Measurements from ENCODE around the gene SMYD3. TPM values are rescaled to one million over a fixed set of nuclear protein-coding genes. Genes with fewer than 3 reads are reported as not detected.
"Not testable (repeated sequence)": the region's sequence is repeated elsewhere in the genome, so short reads cannot be mapped to it uniquely, and the experiment has no call there.

Gene SMYD3
- total RNA-seq, 1 donor from 2014 or later: 0.32 TPM

DNA sequence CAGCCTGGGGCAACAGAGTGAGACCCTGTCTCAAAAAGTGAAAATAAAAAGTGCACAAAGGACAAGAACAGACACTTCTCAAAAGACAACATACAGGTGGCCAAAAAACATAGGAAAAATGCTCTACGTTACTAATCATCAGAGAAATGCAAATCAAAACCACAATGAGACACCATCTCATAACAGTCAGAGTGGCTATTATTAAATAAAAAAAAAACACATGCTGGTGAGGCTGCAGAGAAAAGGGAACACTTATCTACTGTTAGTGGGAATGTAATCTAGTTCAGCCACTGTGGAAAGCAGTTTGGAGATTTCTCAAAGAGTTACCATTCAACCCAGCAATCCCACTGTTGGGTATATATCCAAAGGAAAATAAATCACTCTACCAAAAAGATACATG, 173.2 kb downstream of the SMYD3 start:
- no peaks in the 10 kb centered on the region for H3K36me3 ChIP-seq
- intact Hi-C loops (cut with DNase I): no loop called here
- H3K27me3 ChIP-seq: no peaks in the 10 kb centered on the region
- TF ChIP-seq, protein P1, sequence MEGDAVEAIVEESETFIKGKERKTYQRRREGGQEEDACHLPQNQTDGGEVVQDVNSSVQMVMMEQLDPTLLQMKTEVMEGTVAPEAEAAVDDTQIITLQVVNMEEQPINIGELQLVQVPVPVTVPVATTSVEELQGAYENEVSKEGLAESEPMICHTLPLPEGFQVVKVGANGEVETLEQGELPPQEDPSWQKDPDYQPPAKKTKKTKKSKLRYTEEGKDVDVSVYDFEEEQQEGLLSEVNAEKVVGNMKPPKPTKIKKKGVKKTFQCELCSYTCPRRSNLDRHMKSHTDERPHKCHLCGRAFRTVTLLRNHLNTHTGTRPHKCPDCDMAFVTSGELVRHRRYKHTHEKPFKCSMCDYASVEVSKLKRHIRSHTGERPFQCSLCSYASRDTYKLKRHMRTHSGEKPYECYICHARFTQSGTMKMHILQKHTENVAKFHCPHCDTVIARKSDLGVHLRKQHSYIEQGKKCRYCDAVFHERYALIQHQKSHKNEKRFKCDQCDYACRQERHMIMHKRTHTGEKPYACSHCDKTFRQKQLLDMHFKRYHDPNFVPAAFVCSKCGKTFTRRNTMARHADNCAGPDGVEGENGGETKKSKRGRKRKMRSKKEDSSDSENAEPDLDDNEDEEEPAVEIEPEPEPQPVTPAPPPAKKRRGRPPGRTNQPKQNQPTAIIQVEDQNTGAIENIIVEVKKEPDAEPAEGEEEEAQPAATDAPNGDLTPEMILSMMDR (IDR thresholded peaks at IDR 0.05): no peak
- H3K9me3 ChIP-seq: no peaks in the 10 kb centered on the region
- H3K4me3 ChIP-seq: no peak overlapping the region
- no peaks in the 10 kb centered on the region for H3K4me1 ChIP-seq
- DNase-seq (ENCODE audit: low spot score in 2 of 2): no peak
- no peak overlapping the region for H3K27ac ChIP-seq

DNA sequence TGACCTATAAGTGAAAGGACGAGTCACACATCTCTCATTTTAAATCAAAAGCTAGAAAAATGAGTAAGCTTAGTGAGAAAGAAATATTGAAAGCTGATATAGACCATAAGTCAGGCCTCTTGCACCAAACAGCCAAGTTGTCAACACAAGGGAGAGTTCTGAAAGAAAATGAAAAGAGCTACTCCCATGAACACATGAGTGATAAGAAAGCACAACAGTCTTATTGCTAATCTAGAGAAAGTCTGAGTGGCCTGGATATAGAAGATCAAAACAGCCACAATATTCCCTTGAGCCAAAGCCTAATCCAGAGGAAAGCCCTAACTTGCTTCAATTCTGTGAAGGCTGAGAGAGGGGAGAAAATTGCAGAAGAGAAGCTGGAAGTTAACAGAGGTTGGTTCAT, 175.0 kb downstream of the SMYD3 start:
- TF ChIP-seq, protein P1 (IDR thresholded peaks at IDR 0.05): no peak
- intact Hi-C loops (cut with DNase I): no loop called here
- no peaks in the 10 kb centered on the region for H3K9me3 ChIP-seq
- H3K4me1 ChIP-seq: no peaks in the 10 kb centered on the region
- H3K4me3 ChIP-seq: no peak overlapping the region
- no peaks in the 10 kb centered on the region for H3K27me3 ChIP-seq
- H3K36me3 ChIP-seq: no peaks in the 10 kb centered on the region
- no peak overlapping the region for H3K27ac ChIP-seq
- DNase-seq (ENCODE audit: low spot score in 2 of 2): no peak

DNA sequence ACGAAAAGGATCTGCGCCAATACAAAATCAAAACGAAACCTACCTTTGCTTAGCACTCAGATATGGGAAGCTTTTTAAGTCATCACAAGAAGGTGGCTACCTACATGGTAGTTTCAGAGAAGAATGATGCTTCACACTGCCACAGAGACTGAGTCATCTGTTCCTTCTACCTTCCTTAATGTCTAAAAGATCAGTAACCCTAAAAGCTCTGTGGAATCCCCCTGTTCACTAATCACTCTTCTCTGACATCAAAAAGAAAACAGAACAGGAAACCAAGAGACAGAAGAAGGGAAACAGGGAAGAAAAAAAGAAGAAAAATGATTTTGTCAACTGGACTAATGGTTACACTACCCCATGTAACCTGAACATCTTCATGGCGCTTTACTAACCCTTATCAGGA, 177.2 kb downstream of the SMYD3 start:
- Histone ChIP-seq H3K36me3 (no peaks in the 10 kb centered on the region), H3K4me3 (no peak overlapping the region), H3K27ac (no peak overlapping the region), H3K4me1 (no peaks in the 10 kb centered on the region), H3K9me3 (no peaks in the 10 kb centered on the region), H3K27me3 (no peaks in the 10 kb centered on the region)
- DNase-seq (ENCODE audit: low spot score in 2 of 2): no peak
- TF ChIP-seq, protein P1 (IDR thresholded peaks at IDR 0.05): no peak
- intact Hi-C loops (cut with DNase I): no loop called here

DNA sequence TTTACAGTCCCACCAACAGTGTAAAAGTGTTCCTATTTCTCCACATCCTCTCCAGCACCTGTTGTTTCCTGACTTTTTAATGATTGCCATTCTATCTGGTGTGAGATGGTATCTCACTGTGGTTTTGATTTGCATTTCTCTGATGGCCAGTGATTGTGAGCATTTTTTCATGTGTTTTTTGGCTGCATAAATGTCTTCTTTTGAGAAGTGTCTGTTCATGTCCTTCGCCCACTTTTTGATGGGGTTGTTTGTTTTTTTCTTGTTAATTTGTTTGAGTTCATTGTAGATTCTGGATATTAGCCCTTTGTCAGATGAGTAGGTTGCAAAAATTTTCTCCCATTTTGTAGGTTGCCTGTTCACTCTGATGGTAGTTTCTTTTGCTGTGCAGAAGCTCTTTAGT, 177.8 kb downstream of the SMYD3 start:
- H3K36me3 ChIP-seq; intact Hi-C loops (cut with DNase I); H3K27me3 ChIP-seq; DNase-seq (ENCODE audit: low spot score in 2 of 2); H3K4me1 ChIP-seq; H3K27ac ChIP-seq; H3K4me3 ChIP-seq; H3K9me3 ChIP-seq: not testable (repeated sequence)

DNA sequence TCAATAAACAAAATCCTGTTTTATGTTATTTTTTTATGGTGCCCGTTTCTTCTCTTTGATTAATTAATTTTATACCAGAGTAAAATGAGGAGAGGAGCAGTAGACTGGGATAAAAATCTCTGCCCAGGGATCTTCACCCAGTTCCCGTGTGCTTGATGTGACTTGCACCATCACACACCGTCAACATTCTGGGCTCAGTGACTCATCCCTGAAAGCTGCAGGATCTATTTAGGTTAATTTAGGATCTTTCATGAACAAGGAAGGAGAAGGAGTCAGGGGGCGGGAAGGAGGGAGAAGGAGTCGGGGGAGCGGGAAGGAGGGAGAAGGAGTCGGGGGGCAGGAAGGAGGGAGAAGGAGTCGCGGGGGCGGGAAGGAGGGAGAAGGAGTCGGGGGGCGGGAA, 182.4 kb downstream of the SMYD3 start:
- no peaks in the 10 kb centered on the region for H3K27me3 ChIP-seq
- no peaks in the 10 kb centered on the region for H3K9me3 ChIP-seq
- intact Hi-C loops (cut with DNase I): no loop called here
- no peaks in the 10 kb centered on the region for H3K36me3 ChIP-seq
- DNase-seq (ENCODE audit: low spot score in 2 of 2): no peak
- TF ChIP-seq, protein P1 (IDR thresholded peaks at IDR 0.05): no peak
- no peaks in the 10 kb centered on the region for H3K4me1 ChIP-seq
- no peak overlapping the region for H3K4me3 ChIP-seq
- no peak overlapping the region for H3K27ac ChIP-seq

DNA sequence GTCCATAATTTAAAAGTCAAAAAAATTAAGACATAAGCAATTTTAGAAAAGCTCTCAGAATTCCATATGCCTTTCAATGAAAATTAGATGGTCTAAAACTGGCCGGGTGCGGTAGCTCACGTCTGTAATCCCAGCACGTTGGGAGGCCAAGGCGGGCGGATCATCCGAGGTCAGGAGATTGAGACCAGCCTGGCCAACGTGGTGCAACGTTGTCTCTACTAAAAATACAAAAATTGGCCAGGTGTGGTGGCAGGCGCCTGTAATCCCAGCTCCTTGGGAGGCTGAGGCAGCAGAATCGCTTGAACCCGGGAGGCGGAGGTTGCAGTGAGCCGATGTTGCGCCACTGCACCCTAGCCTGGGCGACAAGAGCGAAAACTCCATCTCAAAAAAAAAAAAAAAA, 183.0 kb downstream of the SMYD3 start:
- intact Hi-C loops (cut with DNase I); H3K4me1 ChIP-seq; H3K36me3 ChIP-seq; H3K27ac ChIP-seq; H3K27me3 ChIP-seq; H3K9me3 ChIP-seq; H3K4me3 ChIP-seq; DNase-seq (ENCODE audit: low spot score in 2 of 2): not testable (repeated sequence)

DNA sequence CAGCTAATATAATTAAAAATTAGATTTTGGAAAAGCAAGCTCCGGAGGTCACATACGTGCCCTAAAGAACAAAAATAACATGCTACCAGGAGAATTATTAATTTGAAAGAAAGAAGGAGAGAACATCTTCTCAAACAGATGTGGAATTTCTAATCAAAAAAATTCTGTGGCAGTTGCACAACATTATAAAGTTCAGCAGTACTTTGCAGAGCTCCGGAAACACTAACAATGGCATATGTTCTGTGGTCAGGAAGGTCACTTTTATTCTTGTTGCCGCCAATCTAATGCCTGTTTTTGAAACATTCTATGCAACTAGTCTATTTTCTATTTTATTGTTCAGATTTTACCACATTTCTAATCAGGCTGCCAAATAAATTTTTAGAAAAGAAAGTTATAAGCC, 186.8 kb downstream of the SMYD3 start:
- no peaks in the 10 kb centered on the region for H3K9me3 ChIP-seq
- H3K4me1 ChIP-seq: no peaks in the 10 kb centered on the region
- H3K4me3 ChIP-seq: no peak overlapping the region
- H3K27ac ChIP-seq: no peak overlapping the region
- no peaks in the 10 kb centered on the region for H3K27me3 ChIP-seq
- no peaks in the 10 kb centered on the region for H3K36me3 ChIP-seq
- TF ChIP-seq, protein P1 (IDR thresholded peaks at IDR 0.05): no peak
- intact Hi-C loops (cut with DNase I): no loop called here
- DNase-seq (ENCODE audit: low spot score in 2 of 2): no peak
